OCI-LY7 (cell line): ENCODE results near the gene TBC1D5.

Experiments used
- CTCF ChIP-seq: fragments of 200-600 bp; sonication (generic); conservative IDR thresholded peaks from 2 replicates; pipeline ENCODE4 v1.5.1; 2014; ENCODE audit warnings: mild to moderate bottlenecking, antibody characterized with exemption, low read length, moderate library complexity, mixed read lengths
- EZH2phosphoT487 ChIP-seq: fragments of 200-600 bp; sonication (generic); IDR thresholded peaks from 2 replicates; pipeline ENCODE4 v1.6.1; 2018; ENCODE audit warnings: low read depth, borderline replicate concordance, mild to moderate bottlenecking, mixed run types, antibody characterized with exemption, low read length, moderate library complexity, mixed read lengths

- no peak for TF ChIP-seq CTCF
- TF ChIP-seq EZH2phosphoT487, result no peak
Observed at GRCh38 chr3:17387108-17387507, 355.3 kb downstream of the TBC1D5 start.
